Ishikawa (cell line): Measurements from ENCODE around the gene MAP1B.

ENCODE experiments used
- CEBPB ChIP-seq: IDR thresholded peaks from 2 replicates; pipeline ENCODE4 v1.6.1; 2012
- CREB1 ChIP-seq: IDR thresholded peaks from 2 replicates; pipeline ENCODE4 v1.6.1; 2012; ENCODE audit warnings: low read depth
- EGR1 ChIP-seq: IDR thresholded peaks from 2 replicates; pipeline ENCODE4 v1.6.1; 2012
- EP300 ChIP-seq: IDR thresholded peaks from 2 replicates; pipeline ENCODE4 v1.6.1; 2012; ENCODE audit warnings: borderline replicate concordance
- FOXM1 ChIP-seq: IDR thresholded peaks from 2 replicates; pipeline ENCODE4 v1.6.1; 2012; ENCODE audit warnings: low read depth, borderline replicate concordance
- MAX ChIP-seq: IDR thresholded peaks from 2 replicates; pipeline ENCODE4 v1.6.1; 2012
- NFIC ChIP-seq: IDR thresholded peaks from 2 replicates; pipeline ENCODE4 v1.6.1; 2012
- RAD21 ChIP-seq: IDR thresholded peaks from 2 replicates; pipeline ENCODE4 v1.6.1; 2012; ENCODE audit warnings: low read depth
- REST ChIP-seq: IDR thresholded peaks from 2 replicates; pipeline ENCODE4 v1.6.1; 2012; ENCODE audit warnings: low read depth, mild to moderate bottlenecking
- TAF1 ChIP-seq: IDR thresholded peaks from 2 replicates; pipeline ENCODE4 v1.6.1; 2012; ENCODE audit warnings: low read depth, mild to moderate bottlenecking
- TCF12 ChIP-seq: IDR thresholded peaks from 2 replicates; pipeline ENCODE4 v1.6.1; 2012; ENCODE audit warnings: low read depth
- TEAD4 ChIP-seq: IDR thresholded peaks from 2 replicates; pipeline ENCODE4 v1.6.1; 2012
- USF1 ChIP-seq: IDR thresholded peaks from 2 replicates; pipeline ENCODE4 v1.6.1; 2012
- YY1 ChIP-seq: IDR thresholded peaks from 2 replicates; pipeline ENCODE4 v1.6.1; 2012; ENCODE audit warnings: low read depth
- ZBTB7A ChIP-seq: IDR thresholded peaks from 2 replicates; pipeline ENCODE4 v1.6.1; 2012; ENCODE audit warnings: low read depth

MAP1B gene

GRCh38 chr5:72160959-72161358 is 53.7 kb downstream of the MAP1B start:
- TF ChIP-seq REST (no peak), EGR1 (no peak), EP300 (no peak), CREB1 (no peak), FOXM1 (no peak)

- TF ChIP-seq REST = no peak
- no peak for TF ChIP-seq NFIC
- no peak for TF ChIP-seq TEAD4
- TF ChIP-seq RAD21 = no peak
Measured at GRCh38 chr5:72161951-72162350, 54.7 kb downstream of the MAP1B start.

GRCh38 chr5:72163349-72163983 is 56.2 kb downstream of the MAP1B start:
- TF ChIP-seq FOXM1 (no peak), CREB1 (no peak), TEAD4 (no peak), TAF1 (no peak), EGR1 (no peak), REST (no peak), EP300 (no peak), RAD21 (no peak), YY1 (no peak), ZBTB7A (no peak), MAX (no peak), CEBPB (no peak), NFIC (no peak), TCF12 (no peak), USF1 (no peak)

GRCh38 chr5:72166070-72166979 is 59.0 kb downstream of the MAP1B start:
- no peak for TF ChIP-seq TAF1
- TF ChIP-seq YY1 = no peak
- no peak for TF ChIP-seq RAD21
- no peak for TF ChIP-seq REST
- no peak for TF ChIP-seq CREB1
- no peak for TF ChIP-seq TCF12
- no peak for TF ChIP-seq MAX
- no peak for TF ChIP-seq NFIC
- no peak for TF ChIP-seq USF1
- TF ChIP-seq EP300 = no peak
- TF ChIP-seq EGR1 = no peak
- no peak for TF ChIP-seq FOXM1
- no peak for TF ChIP-seq ZBTB7A
- TF ChIP-seq TEAD4 = no peak
- TF ChIP-seq CEBPB = no peak
